Neuron (in vitro differentiated cells): ENCODE measurements around the gene LAMA2.
"Not testable (repeated sequence)": the region's sequence is repeated elsewhere in the genome, so short reads cannot be mapped to it uniquely, and the experiment has no call there.

ENCODE experiments used
- H2AFZ ChIP-seq: one replicate; pipeline ENCODE4 v1.6.1; 2013; ENCODE audit warnings: low read depth, mild to moderate bottlenecking, inconsistent platforms, low read length, moderate library complexity
- H3K27me3 ChIP-seq: one replicate; pipeline ENCODE4 v1.6.1; 2013; ENCODE audit warnings: low read length; ENCODE audit not compliant: insufficient read depth
- H3K36me3 ChIP-seq: one replicate; pipeline ENCODE4 v1.6.1; 2013; ENCODE audit warnings: low read length; ENCODE audit not compliant: insufficient read depth
- H3K4me1 ChIP-seq: one replicate; pipeline ENCODE4 v1.6.1; 2013; ENCODE audit warnings: low read length; ENCODE audit not compliant: insufficient read depth
- H3K4me3 ChIP-seq: 2 replicates; pipeline ENCODE4 v1.5.1; 2013; ENCODE audit warnings: mild to moderate bottlenecking, low read length, moderate library complexity
- H3K9me3 ChIP-seq: one replicate; pipeline ENCODE4 v1.6.1; 2013; ENCODE audit warnings: low read length

Gene LAMA2

GRCh38 chr6:129032602-129033001 is 149.7 kb downstream of the LAMA2 start:
- Histone ChIP-seq H3K4me3 (no peak overlapping the region), H2AFZ (no peak overlapping the region), H3K4me1 (peaks cover 4% of the 10 kb centered on the region), H3K27me3 (no peaks in the 10 kb centered on the region), H3K36me3 (no peaks in the 10 kb centered on the region), H3K9me3 (no peaks in the 10 kb centered on the region)

- Histone ChIP-seq H3K36me3 (no peaks in the 10 kb centered on the region), H3K4me3 (no peak overlapping the region), H2AFZ (no peak overlapping the region), H3K27me3 (no peaks in the 10 kb centered on the region), H3K4me1 (peaks cover 4% of the 10 kb centered on the region), H3K9me3 (no peaks in the 10 kb centered on the region)
These were observed 150.2 kb downstream of the LAMA2 start for GRCh38 chr6:129033180-129033579.

GRCh38 chr6:129033581-129033980 is 150.6 kb downstream of the LAMA2 start:
- H3K4me1 ChIP-seq: peaks cover 4% of the 10 kb centered on the region
- H3K27me3 ChIP-seq: no peaks in the 10 kb centered on the region
- no peak overlapping the region for H2AFZ ChIP-seq
- H3K4me3 ChIP-seq: no peak overlapping the region
- H3K36me3 ChIP-seq: no peaks in the 10 kb centered on the region
- H3K9me3 ChIP-seq: no peaks in the 10 kb centered on the region

- H2AFZ ChIP-seq: no peak overlapping the region
These were observed 158.6 kb downstream of the LAMA2 start for GRCh38 chr6:129041563-129041962.

GRCh38 chr6:129046526-129046925 is 163.6 kb downstream of the LAMA2 start:
- Histone ChIP-seq H3K4me1 (no peaks in the 10 kb centered on the region), H3K9me3 (no peaks in the 10 kb centered on the region), H3K4me3 (no peak overlapping the region), H3K27me3 (no peaks in the 10 kb centered on the region), H3K36me3 (no peaks in the 10 kb centered on the region), H2AFZ (no peak overlapping the region)

More at GRCh38 chr6:129041563-129041962, 158.6 kb downstream of the LAMA2 start:
- no peaks in the 10 kb centered on the region for H3K9me3 ChIP-seq
- H3K4me1 ChIP-seq: peaks cover 3% of the 10 kb centered on the region
- no peaks in the 10 kb centered on the region for H3K36me3 ChIP-seq
- H3K27me3 ChIP-seq: no peaks in the 10 kb centered on the region
- H3K4me3 ChIP-seq: no peak overlapping the region

- Histone ChIP-seq H3K36me3 (no peaks in the 10 kb centered on the region), H3K4me1 (no peaks in the 10 kb centered on the region), H3K9me3 (no peaks in the 10 kb centered on the region), H3K27me3 (no peaks in the 10 kb centered on the region), H2AFZ (no peak overlapping the region), H3K4me3 (no peak overlapping the region)
These were observed 164.9 kb downstream of the LAMA2 start for GRCh38 chr6:129047834-129048233.

GRCh38 chr6:129050086-129050485 is 167.1 kb downstream of the LAMA2 start:
- no peaks in the 10 kb centered on the region for H3K36me3 ChIP-seq
- no peaks in the 10 kb centered on the region for H3K4me1 ChIP-seq
- no peak overlapping the region for H3K4me3 ChIP-seq
- no peaks in the 10 kb centered on the region for H3K27me3 ChIP-seq
- no peaks in the 10 kb centered on the region for H3K9me3 ChIP-seq
- H2AFZ ChIP-seq: no peak overlapping the region

- not testable (repeated sequence) for H3K4me1 ChIP-seq, H3K9me3 ChIP-seq, H3K36me3 ChIP-seq, H3K4me3 ChIP-seq, H3K27me3 ChIP-seq, H2AFZ ChIP-seq
These were observed 170.2 kb downstream of the LAMA2 start for GRCh38 chr6:129053143-129053542.

GRCh38 chr6:129055796-129056195 is 172.9 kb downstream of the LAMA2 start:
- H3K9me3 ChIP-seq: no peaks in the 10 kb centered on the region
- H3K4me3 ChIP-seq: no peak overlapping the region
- H3K4me1 ChIP-seq: no peaks in the 10 kb centered on the region
- H3K27me3 ChIP-seq: no peaks in the 10 kb centered on the region
- no peak overlapping the region for H2AFZ ChIP-seq
- H3K36me3 ChIP-seq: no peaks in the 10 kb centered on the region

- Histone ChIP-seq H3K9me3 (no peaks in the 10 kb centered on the region), H3K27me3 (no peaks in the 10 kb centered on the region), H2AFZ (no peak overlapping the region), H3K4me3 (no peak overlapping the region), H3K36me3 (no peaks in the 10 kb centered on the region), H3K4me1 (no peaks in the 10 kb centered on the region)
These were observed 176.7 kb downstream of the LAMA2 start for GRCh38 chr6:129059650-129060049.

GRCh38 chr6:129069006-129069405 is 186.1 kb downstream of the LAMA2 start:
- H3K36me3 ChIP-seq: no peaks in the 10 kb centered on the region
- H3K4me3 ChIP-seq: no peak overlapping the region
- no peak overlapping the region for H2AFZ ChIP-seq

GRCh38 chr6:129073051-129073450 is 190.1 kb downstream of the LAMA2 start:
- Histone ChIP-seq H3K4me1 (no peaks in the 10 kb centered on the region), H3K27me3 (no peaks in the 10 kb centered on the region), H2AFZ (no peak overlapping the region), H3K4me3 (no peak overlapping the region), H3K36me3 (no peaks in the 10 kb centered on the region), H3K9me3 (no peaks in the 10 kb centered on the region)

More at GRCh38 chr6:129069006-129069405, 186.1 kb downstream of the LAMA2 start:
- Histone ChIP-seq H3K4me1 (no peaks in the 10 kb centered on the region), H3K27me3 (no peaks in the 10 kb centered on the region), H3K9me3 (no peaks in the 10 kb centered on the region)

- Histone ChIP-seq H3K4me1 (no peaks in the 10 kb centered on the region), H3K9me3 (no peaks in the 10 kb centered on the region), H3K27me3 (no peaks in the 10 kb centered on the region), H3K36me3 (no peaks in the 10 kb centered on the region), H3K4me3 (no peak overlapping the region), H2AFZ (no peak overlapping the region)
These were observed 190.9 kb downstream of the LAMA2 start for GRCh38 chr6:129073691-129074395.

GRCh38 chr6:129084406-129084805 is 201.5 kb downstream of the LAMA2 start:
- no peaks in the 10 kb centered on the region for H3K27me3 ChIP-seq
- peaks cover 2% of the 10 kb centered on the region for H3K9me3 ChIP-seq
- no peak overlapping the region for H3K4me3 ChIP-seq
- H3K4me1 ChIP-seq: peaks cover under 1% of the 10 kb centered on the region
- no peaks in the 10 kb centered on the region for H3K36me3 ChIP-seq
- no peak overlapping the region for H2AFZ ChIP-seq
